Measurements from ENCODE around the gene ZNF70.

ZNF70 gene

DNA sequence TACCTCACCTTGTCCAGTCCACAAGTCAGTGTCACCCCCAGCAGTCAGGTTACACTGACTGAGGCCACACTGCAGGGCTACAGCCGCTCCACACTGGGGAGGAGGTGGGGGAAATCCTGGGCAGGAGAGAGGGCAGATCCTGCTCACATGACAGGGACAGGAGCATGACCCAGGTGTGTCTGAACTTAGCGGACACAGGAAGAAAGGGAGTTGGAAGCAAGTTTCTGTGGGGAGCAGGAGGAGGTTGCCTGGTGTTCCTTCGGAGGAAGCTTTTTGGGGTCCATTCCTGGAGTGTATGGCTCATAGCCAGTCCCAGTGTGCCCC is 27.6 kb upstream of the ZNF70 start:
- no peak for DNase-seq

DNA sequence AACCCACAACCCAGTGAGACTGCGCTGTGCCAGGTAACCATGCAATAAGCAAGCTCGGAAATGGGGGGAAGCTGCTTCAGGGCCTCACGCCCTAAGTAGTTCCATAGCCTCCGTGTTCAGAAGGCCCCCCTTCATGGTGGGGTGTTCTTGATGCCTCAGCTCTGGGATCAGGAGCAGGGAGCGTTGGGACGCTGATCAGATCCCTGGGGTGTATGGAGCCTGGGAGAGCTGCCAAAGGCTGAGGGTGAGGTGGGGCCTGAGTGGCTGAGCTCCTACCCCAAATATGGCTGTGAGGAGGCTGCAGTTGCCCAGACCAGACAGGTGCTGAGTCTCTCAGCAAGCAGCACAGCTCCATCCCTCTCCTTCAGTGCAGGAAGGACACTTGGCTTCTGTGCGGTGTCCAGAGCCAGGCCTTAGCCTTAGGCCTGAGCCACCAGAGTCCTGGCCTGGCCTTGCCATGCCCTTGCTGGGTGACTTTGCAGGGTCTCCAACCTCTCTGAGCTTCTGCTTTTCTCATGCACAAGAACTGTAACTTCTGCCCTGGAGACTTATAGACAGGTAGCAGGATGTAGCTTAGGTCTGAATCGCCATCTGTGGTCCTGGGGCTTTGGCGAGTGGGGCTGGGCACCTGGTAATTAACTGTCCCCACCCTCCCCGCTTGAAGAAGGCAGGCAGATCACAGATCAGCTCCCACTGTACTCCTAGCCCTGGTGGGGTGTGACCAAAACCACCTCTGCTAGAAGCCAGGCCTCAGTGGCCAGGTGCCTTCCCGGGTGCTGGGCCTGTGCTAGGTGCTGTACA is 27.1 kb upstream of the ZNF70 start:
- no peak for DNase-seq

DNA sequence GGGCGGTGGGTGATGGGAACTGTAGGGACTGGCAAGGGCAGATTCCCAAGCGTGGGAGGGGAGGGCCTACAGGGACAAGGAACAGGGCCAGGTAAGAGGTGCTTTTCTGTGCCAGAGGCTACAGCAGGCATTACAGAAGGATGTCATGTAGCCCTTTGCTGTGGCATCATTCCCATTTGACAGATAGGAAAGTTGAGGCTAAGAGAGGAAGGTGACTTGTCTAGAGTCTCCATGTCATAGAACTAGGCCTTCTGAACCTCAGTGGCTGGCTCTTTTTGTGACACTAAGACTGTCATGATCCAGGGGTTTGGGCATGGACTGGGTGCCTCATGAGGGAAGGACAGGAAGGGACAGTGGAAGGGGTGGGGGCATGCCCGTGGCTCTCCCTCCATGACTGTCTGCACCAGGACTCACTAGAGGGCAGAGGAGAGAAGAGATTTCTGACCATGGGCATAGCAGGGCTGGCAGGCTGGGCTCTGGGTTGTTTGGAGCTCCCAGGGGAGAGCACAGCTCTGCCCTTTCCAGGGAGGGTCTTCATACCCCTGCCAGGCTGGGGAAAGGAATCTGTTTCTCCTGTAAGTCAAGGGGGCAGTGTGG is 25.0 kb upstream of the ZNF70 start:
- no peak for DNase-seq

- DNase-seq: no peak
These were observed 24.1 kb upstream of the ZNF70 start for GRCh38 chr22:23774922-23775436.

GRCh38 chr22:23774114-23774921 is 23.4 kb upstream of the ZNF70 start:
- DNase-seq: no peak

DNA sequence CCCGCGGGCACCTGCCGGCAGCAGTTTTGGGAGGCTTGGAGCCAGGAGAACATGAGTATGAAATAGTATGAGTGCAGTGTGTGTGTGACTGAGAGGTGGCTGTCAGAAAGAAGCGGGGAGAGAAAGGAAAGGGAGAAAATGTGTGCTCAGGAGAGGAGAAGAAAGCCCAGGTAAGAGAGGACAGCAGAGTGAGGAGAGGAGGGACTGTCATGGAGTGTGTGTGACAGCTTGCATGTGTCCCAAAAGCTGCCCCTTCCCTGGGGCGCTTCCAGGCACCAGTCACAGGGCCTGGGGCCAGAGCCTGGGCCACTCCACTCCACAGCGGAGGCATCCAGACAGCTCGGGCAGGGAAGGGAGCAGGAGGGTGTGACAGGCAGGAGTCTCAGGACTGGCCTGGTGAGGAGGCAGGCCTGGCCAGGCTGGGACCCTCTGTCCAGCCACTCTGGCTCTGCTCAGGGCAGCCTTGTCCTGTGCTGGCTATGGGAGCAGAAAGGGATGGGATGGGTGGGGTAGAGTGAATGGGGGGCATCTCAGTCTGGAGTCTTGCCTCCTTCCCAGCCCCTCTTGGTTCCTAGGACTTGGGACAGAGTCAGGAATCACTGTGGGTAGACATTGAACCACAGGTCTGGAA is 22.7 kb upstream of the ZNF70 start:
- no peak for DNase-seq

- peak; percentile 45 to 46 for DNase-seq
These were observed 21.9 kb upstream of the ZNF70 start, which contains the start of gene MMP11 for GRCh38 chr22:23772649-23773473. TSS of gene MMP11 (plus strand) at chr22:23772849. CDS start at chr22:23772871, 22 bp downstream.

GRCh38 chr22:23772315-23772648 is 21.4 kb upstream of the ZNF70 start:
- no peak for DNase-seq

DNA sequence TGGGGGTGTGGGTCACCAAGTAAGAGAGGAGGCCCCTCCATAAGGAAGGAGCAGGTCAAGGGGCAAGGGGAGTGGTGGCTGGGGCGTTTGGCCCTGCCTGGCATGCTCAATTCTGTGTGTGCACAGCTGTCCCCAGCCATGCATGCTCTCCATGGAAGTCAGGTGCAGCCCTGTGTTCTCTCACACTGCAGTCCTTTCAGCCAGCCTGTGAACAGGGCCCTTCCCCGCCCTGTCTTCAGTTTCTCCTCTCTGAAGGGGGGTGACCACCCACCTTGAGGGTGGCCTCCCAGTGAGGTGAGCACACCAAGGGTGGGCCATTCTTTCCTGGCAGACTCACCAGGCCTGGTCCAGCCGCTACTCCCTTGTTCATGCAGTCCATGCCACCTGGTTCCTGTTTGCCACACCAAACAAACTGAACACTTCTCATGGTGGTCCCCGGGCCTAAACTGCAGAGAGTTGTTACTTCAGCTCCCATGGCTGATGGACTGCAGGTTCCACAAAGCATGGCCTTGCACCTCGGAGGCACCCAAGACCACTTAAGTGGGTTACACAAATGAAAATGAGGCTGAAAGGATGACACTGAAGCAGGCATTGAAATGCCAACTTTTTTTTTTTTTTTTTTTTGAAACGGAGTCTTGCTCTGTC is 18.5 kb upstream of the ZNF70 start:
- DNase-seq: no peak

DNA sequence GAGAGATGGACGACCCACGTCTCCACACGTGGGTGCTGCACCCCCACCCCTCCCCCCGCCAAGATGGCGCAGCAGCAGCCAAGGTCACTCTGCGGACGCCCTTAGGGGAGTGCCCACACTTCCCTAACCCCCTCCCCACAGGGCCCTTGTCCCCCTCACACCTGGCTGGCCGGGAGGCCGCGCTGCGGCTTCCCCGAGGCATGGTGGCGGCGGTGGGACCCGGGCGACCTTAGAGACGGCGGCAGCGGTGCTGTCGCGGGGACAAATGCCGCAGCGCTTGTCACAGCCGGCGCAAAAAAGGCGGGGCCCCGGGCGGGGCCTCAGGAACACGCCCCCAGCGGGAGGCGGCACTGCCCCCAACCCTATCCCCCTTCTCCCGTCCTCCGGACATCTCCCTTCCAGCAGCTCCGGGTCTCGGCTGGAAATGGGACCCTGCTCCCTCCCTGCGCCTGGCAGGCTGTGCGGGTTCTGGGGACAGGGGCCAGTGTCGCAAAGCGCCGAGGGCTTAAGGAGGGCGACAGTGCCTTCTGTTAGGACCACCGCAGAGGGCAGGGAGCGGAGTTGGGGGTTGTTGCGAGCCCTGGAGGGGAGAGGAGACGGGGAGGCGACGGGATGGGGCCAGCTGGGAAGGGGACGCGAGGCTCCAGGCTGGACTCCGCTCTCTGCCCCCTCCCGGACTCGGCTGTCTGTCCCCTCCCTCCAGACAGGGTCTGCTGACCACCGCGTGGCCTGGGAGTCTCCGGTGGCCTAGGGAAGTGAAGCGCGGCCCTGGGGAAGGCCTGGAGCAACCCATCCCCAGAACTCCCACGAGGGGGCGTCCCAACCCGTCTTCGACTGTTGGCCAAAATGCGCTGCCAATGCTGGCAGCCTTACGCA is 17.0 kb upstream of the ZNF70 start, which contains the start of gene CHCHD10:
Gene CHCHD10 (minus strand): TSS at position 300 of the 876 bp plus-strand sequence. CDS start 98 bp downstream, at position 202.
- peak; percentile 61 to 64 for DNase-seq

GRCh38 chr22:23767303-23767672 is 16.4 kb upstream of the ZNF70 start:
- no peak for DNase-seq

- DNase-seq: no peak
These were observed 14.3 kb upstream of the ZNF70 start for GRCh38 chr22:23764899-23765881.

GRCh38 chr22:23763954-23764353 is 13.0 kb upstream of the ZNF70 start:
- no peak for DNase-seq

- DNase-seq: peak; percentile 38 to 40
These were observed 12.7 kb upstream of the ZNF70 start for GRCh38 chr22:23763579-23763945.

- no peak for DNase-seq
These were observed 12.1 kb upstream of the ZNF70 start, which contains the start of gene C22orf15 for GRCh38 chr22:23762842-23763578. TSS of gene C22orf15 (plus strand) at chr22:23762990. CDS start at chr22:23763307, 317 bp downstream.

DNA sequence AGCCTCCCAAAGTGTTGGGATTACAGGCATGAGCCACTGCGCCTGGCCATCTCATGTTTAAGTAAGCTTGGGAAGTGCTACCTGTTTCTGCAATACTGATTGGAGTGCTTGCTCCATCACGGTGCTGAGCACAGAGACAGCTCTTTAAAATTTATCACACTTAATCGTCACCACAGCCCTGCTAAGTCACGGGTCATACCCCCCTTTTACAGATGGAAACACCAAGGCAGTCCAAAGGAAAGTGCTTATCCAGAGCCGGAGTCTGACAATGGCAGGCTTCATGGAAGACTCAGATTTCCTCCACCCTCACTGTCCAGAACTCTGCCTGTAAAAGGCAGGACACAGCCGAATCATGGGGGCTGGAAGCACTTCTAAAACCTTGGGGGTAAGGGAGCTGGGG is 9.1 kb upstream of the ZNF70 start:
- DNase-seq: no peak

GRCh38 chr22:23759566-23759965 is 8.7 kb upstream of the ZNF70 start:
- DNase-seq: no peak

GRCh38 chr22:23756891-23757290 is 6.0 kb upstream of the ZNF70 start:
- DNase-seq: no peak

GRCh38 chr22:23755711-23756110 is 4.8 kb upstream of the ZNF70 start:
- no peak for DNase-seq
